ENCODE results near the gene MAP3K13. TPM values are rescaled to one million over a fixed set of nuclear protein-coding genes. Genes with fewer than 3 reads are reported as not detected.

Gene MAP3K13
- total RNA-seq, 1 experiment from 2014 or later, result 10.6 TPM

GRCh38 chr3:185397676-185398075, 34.7 kb downstream of the MAP3K13 start:
- no peaks in the 10 kb centered on the region for H3K27me3 ChIP-seq (ENCODE audit: insufficient read depth, low read length)
- no peak for TF ChIP-seq CTCF (conservative IDR thresholded peaks at IDR 0.05)
- no peak overlapping the region for H3K27ac ChIP-seq (ENCODE audit: insufficient read length, low read depth, low read length)
- Mint-ChIP-seq H3K4me3 (no peak overlapping the region), H3K27ac (no peak overlapping the region; a peak in 1 of 7 replicates), H3K9me3 (no peaks in the 10 kb centered on the region), H3K27me3 (ENCODE audit: low read depth) (no peaks in the 10 kb centered on the region), H3K4me1 (no peaks in the 10 kb centered on the region), H3K36me3 (ENCODE audit: insufficient read depth in 1 of 3, low read depth in 3 of 3) (no peaks in the 10 kb centered on the region)
- H2AFZ ChIP-seq (ENCODE audit: low read length), result no peak overlapping the region
- WGBS (ENCODE audit: extremely low coverage, insufficient read length, low lambda C conversion rate), result no CpG with 5 or more reads among the region's 6 CpGs
- H3K79me1 ChIP-seq (ENCODE audit: insufficient read depth, low read depth, low read length, poor library complexity, severe bottlenecking), result no peaks in the 10 kb centered on the region
- H4K5ac ChIP-seq (ENCODE audit: insufficient read length, low read depth, low read length), result no peak overlapping the region
- H4K91ac ChIP-seq (ENCODE audit: insufficient read length, low read depth, low read length), result no peak overlapping the region
- no peak overlapping the region for H3K4ac ChIP-seq (ENCODE audit: low read depth, low read length)
- no peak overlapping the region for H2BK12ac ChIP-seq (ENCODE audit: insufficient read length, low read depth, low read length)
- no peak overlapping the region for H2AK5ac ChIP-seq (ENCODE audit: insufficient read length, low read length)
- no peak overlapping the region for H2BK20ac ChIP-seq (ENCODE audit: low read depth, low read length, poor library complexity, severe bottlenecking)
- no peak overlapping the region for H3K9ac ChIP-seq (ENCODE audit: extremely low read depth, insufficient read length, low read length)
- H3K18ac ChIP-seq (ENCODE audit: insufficient read length, low read depth, low read length), result no peak overlapping the region
- no peaks in the 10 kb centered on the region for H3K23me2 ChIP-seq (ENCODE audit: insufficient read length, low read depth, low read length, poor library complexity, severe bottlenecking)
- H3K79me2 ChIP-seq (ENCODE audit: insufficient read depth, low read length), result no peaks in the 10 kb centered on the region
- H4K8ac ChIP-seq (replicated peaks; ENCODE audit: insufficient read length, low read depth, low read length), result no peak overlapping the region
- H3K23ac ChIP-seq (ENCODE audit: insufficient read length, low read depth, low read length), result no peak overlapping the region
- H3K4me2 ChIP-seq (ENCODE audit: insufficient read depth, insufficient read length, low read length), result no peak overlapping the region
- peak overlapping the region; percentile 71; the same call in 1 of the 2 replicates for H3K14ac ChIP-seq (ENCODE audit: insufficient read depth, low read length)
- no peaks in the 10 kb centered on the region; the same call in 1 of the 2 replicates for H3K4me1 ChIP-seq (ENCODE audit: insufficient read depth, low read length)
- no peak overlapping the region for H2BK120ac ChIP-seq (ENCODE audit: low read depth, low read length, poor library complexity, severe bottlenecking)
- no peaks in the 10 kb centered on the region for H4K20me1 ChIP-seq (ENCODE audit: control insufficient read depth, insufficient read depth, insufficient read length)
- no peak for DNase-seq
- H3K9me3 ChIP-seq (ENCODE audit: control insufficient read depth, low read depth, low read length), result no peaks in the 10 kb centered on the region
- H3K56ac ChIP-seq (ENCODE audit: insufficient read length, low read depth, low read length), result no peak overlapping the region
- H2BK15ac ChIP-seq (ENCODE audit: low read depth, low read length), result no peak overlapping the region
- H2BK5ac ChIP-seq (ENCODE audit: insufficient read length, low read length), result no peak overlapping the region
- H3T11ph ChIP-seq (ENCODE audit: low read length), result no peak overlapping the region

All from H9 (cell line).